Hippocampal formation (tissue), 2 donors: ENCODE results near the gene HECTD4.
"Not testable (repeated sequence)": the region's sequence is repeated elsewhere in the genome, so short reads cannot be mapped to it uniquely, and the experiment has no call there.

ENCODE experiments used
- DNase-seq, 2 donors: peaks; one replicate each; lab custom pipeline; 2025; lab: John Stamatoyannopoulos, UW

Gene HECTD4

DNA sequence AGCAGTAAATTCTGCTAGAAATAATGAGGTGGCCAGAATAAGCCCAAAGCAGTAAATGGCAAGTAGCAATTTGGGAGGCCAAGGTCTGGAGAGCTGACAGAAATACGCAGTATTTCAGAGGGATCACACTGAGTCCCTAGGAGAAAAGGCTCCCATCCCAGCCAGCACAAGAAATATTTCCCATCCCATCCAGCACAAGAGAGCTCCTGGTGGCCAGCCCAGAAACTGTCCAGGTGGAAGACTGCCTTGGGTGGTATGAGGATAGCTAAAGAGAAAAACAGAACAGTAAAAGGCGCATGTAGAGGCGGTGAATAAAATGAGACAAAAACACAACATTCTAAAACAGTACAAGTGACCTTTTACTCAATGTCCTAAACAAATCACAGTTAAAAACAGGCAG is 120.7 kb downstream of the HECTD4 start:
- DNase-seq, result peak in 1 of 2 donors; percentile 33

GRCh38 chr12:112258926-112259325 is 123.3 kb downstream of the HECTD4 start:
- no peak for DNase-seq

DNA sequence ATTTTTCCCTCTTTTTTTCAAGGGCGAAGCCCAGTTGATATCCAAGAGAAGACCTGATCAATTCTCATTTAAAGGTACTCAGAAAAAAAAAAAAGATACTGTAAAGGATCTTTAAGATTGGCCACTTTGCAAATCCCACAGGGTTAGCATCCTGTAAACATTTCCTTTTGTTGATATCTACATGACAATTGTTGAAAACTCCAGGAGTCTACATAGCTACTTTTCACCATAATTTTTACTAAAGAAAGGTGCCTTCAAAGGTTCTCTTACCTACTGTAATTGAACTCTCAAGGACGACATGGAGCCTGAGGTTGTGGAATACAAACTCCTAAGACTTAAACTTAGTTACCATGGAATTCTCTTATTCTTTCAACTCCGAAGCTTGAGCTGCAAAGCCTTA is 125.5 kb downstream of the HECTD4 start:
- no peak for DNase-seq

DNA sequence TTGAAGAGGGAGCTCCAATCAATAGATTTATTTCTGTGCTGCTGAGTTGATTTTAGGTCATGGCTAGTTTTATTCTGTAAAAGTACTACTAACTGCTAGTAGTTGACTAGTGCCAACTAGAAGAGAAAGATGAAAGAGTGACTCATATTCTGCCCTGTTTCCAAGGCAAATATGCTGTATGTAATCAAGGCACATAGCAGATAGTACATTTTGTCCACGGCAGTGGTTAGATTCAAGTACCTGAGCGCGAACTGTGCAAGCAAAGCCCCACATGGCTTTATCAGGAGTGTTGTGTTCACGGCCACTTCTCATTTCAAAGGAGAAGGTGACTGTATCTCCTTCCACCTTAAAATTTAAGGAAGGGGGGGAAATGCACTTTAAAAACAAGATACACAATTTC is 130.0 kb downstream of the HECTD4 start:
- DNase-seq, result no peak

GRCh38 chr12:112244902-112245301 is 137.3 kb downstream of the HECTD4 start:
- DNase-seq, result not testable (repeated sequence)

DNA sequence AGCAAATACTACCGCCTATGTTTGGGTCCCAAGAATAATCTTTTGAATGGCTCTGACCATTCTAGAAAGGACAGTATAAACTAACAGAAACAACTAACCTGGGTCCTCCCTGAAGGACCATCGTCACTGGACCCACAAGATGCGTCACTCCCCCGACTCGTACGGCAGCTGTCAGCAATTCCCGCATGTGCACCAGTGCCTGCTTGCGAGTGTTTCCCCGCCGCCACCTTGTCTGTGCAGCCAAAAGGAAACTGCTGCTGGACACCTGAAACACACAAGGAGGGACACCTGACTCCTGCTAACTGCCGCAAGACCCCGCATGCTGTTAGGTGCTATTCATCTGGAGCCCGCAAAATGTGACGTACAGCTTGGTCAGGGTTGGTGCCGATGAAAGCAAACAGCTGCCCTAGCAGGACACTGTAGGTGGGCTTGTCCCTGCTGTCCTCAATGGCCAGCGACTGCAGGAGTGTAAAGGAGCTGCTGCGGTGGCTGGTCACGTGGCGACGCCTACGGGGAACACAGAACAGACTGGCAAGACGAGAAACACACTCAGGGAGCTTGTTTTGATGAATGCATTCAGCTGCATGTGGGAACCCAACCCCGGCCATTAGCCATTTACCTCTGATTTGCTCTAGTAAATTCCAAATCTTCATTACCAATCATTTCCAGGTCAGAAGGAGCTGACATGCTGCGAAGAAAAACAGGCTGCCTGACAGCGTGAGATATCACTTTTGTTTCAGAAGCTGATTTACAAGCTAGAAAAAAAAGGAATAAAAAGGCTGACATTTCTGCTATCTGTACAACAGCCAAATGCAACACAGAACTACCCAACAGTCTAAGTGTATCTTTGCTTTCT is 138.7 kb downstream of the HECTD4 start:
- DNase-seq, result no peak

DNA sequence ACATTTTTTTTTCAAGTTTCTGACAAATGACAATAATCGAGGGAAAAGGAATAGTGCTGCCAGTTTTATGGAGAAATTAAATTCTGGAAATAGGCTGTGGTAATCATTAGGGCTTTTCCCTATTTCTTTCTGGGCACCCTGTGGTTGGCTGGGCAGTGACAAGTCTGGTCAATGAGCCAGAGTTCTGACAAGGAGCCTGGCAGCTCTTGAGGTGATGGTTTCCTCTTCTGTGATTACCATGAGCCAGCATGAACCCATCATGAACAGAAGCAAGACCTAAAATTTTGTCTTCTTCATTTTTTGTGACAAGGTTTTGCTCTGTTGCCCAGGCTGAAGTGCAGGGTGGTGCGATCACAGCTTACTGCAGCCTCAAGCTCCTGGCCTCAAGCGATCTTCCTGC is 141.1 kb downstream of the HECTD4 start:
- no peak for DNase-seq

- DNase-seq, result no peak
These were observed 142.3 kb downstream of the HECTD4 start for GRCh38 chr12:112239881-112240280.

- DNase-seq, result no peak
These were observed 143.2 kb downstream of the HECTD4 start for GRCh38 chr12:112239020-112239419.

- DNase-seq, result no peak
These were observed 143.8 kb downstream of the HECTD4 start for GRCh38 chr12:112238441-112238840.

- no peak for DNase-seq
These were observed 145.4 kb downstream of the HECTD4 start for GRCh38 chr12:112236786-112237185.

- DNase-seq, result no peak
These were observed 145.8 kb downstream of the HECTD4 start for GRCh38 chr12:112236386-112236785.

GRCh38 chr12:112234303-112234702 is 147.9 kb downstream of the HECTD4 start:
- DNase-seq, result no peak

GRCh38 chr12:112233242-112233641 is 149.0 kb downstream of the HECTD4 start:
- no peak for DNase-seq

- no peak for DNase-seq
These were observed 152.1 kb downstream of the HECTD4 start for GRCh38 chr12:112230136-112230535.

DNA sequence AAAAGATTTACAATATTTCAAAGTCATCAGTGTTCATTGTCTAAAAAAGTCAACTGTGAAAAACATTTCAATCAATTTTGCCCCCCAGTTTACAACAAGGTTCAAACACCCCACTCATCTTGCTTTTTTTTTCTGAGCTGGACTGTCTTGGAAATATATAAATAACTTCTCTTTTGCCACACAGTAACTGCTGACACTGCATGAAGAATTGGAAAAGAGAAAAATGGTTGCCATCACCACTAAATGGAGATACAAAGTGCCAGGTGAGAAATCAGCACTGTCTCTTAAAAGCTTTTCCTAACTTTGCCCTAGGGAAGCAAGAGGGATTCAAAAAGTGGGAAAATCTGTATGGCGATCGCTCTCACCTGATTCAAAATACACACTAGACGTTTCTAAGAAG is 155.5 kb downstream of the HECTD4 start:
- no peak for DNase-seq

DNA sequence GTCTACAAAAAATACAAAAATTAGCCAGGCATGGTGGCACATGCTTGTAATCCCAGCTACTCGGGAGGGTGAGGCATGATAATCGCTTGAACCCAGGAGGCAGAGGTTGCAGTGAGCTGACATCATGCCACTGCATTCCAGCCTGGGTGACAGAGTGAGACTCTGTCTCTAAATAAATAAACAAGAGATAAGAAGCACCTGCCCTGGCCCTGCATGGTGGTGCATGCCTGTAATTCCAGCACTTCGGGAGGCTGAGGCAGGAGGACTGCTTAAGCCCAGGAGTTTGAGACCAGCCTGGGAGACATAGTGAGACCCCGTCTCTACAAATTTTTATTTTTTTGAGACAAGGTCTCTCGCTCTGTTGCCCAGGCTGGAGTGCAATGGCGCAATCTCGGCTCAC is 161.6 kb downstream of the HECTD4 start:
- not testable (repeated sequence) for DNase-seq

- no peak for DNase-seq
These were observed 163.0 kb downstream of the HECTD4 start for GRCh38 chr12:112219195-112219594.

- DNase-seq, result no peak
These were observed 164.1 kb downstream of the HECTD4 start for GRCh38 chr12:112218150-112218549.

- DNase-seq, result no peak
These were observed 164.6 kb downstream of the HECTD4 start for GRCh38 chr12:112217647-112218046.

- DNase-seq, result no peak
These were observed 166.0 kb downstream of the HECTD4 start for GRCh38 chr12:112216223-112216622.

DNA sequence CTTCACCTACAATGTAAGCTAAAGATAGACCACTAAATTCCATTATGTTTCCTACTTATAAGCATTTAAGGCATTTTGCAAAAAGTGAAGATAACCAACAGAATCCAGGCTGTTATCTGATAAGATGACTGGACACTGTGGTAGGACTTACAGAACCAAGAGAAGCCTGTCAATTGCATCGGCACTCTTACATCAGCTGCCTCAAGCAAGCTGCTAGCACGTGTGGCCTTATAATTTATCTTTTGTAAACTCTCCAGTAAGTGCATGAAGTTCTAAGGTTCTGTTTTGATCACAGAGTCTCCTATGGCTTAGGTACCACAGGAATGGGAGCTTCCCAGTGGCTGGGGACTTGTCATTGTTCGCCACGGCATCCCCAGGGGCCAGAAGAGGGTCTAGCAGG is 168.2 kb downstream of the HECTD4 start:
- no peak for DNase-seq

GRCh38 chr12:112208301-112208910 is 173.8 kb downstream of the HECTD4 start:
- no peak for DNase-seq
